Stimulated activated CD8-positive, alpha-beta memory T cell treated with anti-CD3 and anti-CD28 coated beads, Interleukin-15, amount 100 ng/mL, for 1 hour (primary cell): Measurements from ENCODE around the gene UPF1.
"Not testable (repeated sequence)": the region's sequence is repeated elsewhere in the genome, so short reads cannot be mapped to it uniquely, and the experiment has no call there.

Experiments
- DNase-seq: peaks from one replicate; pipeline ENCODE4 v3.0.0-alpha.2; 2020; ENCODE audit warnings: low read depth

Gene UPF1

DNA sequence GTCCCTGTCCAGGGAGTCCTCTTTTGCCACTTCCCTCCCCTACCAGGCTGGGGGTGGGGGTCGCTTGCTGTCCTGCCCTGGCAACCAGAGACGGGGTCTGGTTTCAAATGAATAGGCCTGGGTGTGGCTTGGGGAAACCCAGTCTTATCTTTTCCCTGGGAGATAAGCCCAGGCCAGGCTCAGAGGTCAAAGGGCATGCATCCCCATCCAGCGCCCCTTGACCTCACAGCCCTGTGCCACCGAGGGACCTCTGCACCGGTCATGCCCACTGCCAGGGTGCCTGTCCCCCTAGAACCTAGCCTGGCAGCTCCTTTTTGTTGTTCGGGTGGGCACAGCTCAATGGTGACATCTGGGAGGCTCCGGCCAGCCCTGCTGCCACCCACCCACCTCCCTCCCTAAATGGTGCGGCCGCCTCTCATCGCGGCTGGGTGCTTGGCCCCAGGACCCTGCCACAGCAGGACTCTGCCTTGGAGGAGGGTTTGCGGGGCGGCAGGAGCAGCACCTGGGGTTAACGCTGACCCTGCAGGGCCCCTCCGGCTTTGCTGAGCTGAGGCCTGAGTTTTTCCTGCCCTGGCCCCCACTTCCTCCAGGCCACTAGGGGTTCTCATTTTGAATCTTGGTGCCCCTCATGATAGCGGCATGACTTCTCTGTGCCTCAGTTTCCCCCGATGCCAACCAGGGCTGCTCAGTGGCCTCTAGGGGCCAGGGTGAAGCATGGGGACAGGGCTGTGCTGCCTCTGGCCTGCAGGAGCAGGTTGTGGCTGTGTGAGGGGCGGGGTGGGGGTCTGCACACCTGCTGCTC is 67.0 kb downstream of the UPF1 start:
- DNase-seq = no peak

DNA sequence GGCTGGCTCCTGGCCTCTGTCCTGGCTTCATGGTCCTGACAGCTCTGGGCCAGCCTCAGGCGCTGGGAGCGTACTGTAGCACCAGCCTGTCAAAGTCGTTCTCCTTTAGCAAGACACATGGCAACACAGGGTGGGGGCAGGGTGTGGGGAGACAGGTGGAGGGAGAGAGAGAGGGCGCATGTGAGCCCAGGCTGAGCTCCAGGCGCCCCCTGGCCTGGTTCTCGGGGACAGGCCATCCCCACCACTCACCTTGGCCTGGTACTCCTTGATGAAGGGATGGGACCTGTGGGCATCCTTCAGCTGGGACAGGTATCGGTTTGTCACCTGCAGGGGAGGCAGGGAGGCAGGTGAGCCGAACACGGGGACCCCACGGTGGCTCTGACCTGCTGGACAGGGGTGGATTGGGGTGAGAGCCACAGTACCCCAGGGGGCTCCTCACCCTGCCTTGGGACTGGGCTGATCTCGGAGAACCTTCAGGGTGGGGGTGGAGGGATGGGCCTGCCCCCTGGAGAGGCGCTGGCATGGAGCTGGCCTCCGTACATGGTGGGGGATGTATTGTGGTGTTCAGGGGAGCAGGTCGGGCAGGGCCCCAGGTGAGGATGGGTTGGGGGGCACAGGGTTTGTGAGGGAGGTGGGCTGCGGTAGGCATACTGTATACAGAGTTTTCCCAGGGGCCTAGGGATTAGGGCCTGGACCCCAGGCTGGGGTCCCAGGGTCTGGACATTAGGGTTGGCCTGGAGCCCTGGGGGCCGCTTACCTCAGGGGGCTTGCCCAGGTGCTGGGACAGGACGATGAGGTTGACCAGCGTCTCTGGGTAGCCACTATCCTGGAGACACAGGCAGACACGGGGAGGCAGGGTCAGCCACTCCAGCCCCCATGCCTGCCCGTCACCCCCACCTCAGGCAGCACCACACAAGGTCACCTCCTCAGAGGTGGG is 68.1 kb downstream of the UPF1 start:
- no peak for DNase-seq

DNA sequence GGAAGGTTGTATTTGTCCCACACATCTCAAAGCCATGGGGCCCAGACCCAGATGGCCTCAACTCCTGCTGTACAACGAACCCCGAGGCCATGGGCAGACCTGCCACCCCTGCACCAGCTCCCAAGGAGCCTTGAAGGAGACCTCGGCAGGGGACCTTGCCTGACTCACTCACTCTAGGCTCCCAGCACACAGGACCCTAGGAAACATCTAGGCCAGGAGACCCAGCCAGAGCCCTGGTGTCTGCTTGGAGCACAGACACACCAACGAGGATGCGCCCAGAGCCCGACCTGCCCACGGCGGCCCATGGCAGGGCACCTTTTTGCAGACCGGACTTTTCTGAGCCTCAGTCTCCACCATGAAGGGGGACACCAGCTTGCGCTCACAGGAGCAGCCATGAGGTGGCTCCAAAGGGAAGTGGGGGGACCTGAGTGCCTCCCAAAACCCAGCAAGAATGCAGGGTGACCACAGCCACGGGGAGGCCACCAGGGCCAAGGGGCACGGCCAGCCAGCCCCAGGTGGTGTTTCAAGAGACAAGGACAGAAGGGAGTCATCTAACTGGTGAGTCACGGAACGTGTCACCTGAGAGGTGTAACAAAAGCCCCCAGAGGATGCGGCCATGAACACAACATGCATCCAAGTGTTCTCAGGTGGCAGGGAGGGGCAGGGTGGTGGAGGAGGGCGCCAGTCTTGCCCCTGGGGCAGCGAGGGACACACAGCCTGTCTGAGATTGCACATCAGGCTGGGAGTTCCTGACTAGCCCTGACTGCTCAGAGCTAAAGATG is 69.1 kb downstream of the UPF1 start:
- no peak for DNase-seq

- no peak for DNase-seq
These were observed 69.7 kb downstream of the UPF1 start for GRCh38 chr19:18901491-18901890.

DNA sequence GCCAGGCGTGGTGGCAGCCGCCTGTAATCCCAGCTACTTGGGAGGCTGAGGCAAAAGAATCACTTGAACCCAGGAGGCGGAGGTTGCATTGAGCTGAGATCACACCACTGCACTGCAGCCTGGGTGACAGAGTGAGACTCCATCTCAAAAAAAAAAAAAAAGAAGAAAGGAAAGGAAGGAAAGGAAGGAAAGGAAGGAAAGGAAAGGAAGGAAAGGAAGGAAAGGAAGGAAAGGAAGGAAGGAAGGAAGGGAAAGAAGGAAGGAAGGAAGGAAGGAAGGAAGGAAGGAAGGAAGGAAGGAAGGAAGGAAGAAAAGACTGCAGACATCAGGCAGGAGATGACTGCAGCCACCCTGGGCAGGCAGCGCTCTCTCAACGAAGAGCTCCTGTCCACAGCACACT is 70.8 kb downstream of the UPF1 start:
- not testable (repeated sequence) for DNase-seq

DNA sequence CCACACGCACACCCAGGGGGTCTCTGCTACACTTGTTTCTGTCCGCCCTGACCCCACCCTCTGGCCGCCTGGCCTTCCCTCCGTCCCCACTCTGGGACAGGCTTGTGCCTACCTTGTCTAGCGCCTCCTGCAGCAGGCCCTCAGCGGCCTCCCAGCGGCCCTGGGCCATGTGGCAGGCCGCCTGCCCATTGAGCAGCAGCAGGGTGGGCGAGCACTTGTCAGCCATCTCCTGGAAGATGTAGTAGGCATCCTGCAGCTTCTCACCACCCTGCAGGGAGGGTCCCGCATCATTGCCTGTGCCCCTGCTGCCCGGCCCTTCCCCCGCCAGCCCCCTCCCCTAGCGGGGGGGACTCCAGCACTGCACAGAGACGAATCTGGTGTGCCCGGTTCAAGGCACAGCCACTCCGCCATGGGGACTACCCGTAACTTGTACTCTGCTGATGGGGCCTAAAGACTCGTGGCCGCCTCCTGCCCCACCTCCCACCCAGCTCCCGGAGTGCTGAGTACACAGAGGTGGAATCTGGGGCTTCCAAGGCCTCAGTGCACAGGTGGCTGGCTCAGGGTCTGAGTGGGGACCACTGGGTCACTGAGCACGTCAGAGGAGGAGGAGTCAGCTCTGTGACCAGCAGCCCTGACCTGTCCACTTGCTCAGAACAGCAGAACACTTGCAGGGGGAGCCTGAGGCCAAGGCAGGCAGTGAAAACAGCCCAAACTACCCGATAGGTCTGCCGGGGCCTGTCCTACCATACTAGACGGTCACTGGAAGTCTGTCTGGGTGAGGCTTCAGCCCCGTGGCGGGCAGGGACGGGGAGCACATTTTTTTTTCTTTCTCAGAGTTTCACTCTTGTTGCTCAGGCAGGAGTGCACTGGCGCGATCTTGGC is 71.6 kb downstream of the UPF1 start:
- DNase-seq = no peak

- DNase-seq = no peak
These were observed 72.7 kb downstream of the UPF1 start for GRCh38 chr19:18904334-18905057.

GRCh38 chr19:18905058-18905456 is 73.3 kb downstream of the UPF1 start:
- DNase-seq = no peak

GRCh38 chr19:18905513-18906236 is 73.9 kb downstream of the UPF1 start:
- no peak for DNase-seq

DNA sequence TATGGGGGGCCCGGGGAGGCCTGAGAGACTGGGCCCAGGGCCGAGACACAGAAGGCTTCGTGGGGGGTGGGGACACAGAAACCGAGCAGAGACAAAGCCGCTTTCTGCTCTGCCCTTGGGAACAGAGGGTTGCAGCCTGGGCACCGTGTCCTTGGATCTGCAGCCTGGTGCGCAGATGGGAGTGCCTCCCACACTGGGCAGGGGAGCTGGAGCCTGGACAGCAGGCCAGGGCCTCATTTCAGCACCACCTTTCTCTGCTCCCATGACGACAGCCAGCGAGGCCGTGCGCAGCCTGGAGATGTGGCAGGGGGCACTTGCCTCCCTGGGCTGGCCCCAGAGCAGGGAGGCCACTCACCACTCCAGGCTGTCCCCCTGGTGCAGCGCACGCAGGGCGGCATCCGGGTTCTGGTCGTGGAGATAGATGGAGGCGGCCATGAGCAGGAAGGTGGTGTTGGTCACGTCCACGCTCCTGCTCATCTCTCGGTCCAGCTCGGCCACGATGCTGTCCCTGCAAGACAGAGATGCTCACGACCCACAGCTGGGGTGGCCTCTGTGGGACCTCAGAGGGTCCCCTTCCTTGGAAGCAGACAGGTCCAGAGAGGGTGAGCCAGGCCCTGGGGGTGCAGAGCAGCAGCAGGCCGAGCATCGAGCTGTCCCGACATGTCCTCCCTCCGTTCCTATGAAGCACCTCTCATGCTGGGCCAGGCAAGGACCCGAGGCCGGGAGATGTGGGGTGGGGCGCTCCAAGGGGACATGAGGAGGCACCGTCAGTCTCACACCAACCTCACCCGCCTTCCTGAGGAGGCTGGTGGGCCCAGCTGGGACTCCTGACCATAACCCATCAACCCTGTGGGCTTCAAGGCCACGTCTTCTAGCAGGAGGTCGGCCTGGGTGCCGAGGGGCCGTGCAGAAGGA is 75.1 kb downstream of the UPF1 start:
- DNase-seq = no peak

DNA sequence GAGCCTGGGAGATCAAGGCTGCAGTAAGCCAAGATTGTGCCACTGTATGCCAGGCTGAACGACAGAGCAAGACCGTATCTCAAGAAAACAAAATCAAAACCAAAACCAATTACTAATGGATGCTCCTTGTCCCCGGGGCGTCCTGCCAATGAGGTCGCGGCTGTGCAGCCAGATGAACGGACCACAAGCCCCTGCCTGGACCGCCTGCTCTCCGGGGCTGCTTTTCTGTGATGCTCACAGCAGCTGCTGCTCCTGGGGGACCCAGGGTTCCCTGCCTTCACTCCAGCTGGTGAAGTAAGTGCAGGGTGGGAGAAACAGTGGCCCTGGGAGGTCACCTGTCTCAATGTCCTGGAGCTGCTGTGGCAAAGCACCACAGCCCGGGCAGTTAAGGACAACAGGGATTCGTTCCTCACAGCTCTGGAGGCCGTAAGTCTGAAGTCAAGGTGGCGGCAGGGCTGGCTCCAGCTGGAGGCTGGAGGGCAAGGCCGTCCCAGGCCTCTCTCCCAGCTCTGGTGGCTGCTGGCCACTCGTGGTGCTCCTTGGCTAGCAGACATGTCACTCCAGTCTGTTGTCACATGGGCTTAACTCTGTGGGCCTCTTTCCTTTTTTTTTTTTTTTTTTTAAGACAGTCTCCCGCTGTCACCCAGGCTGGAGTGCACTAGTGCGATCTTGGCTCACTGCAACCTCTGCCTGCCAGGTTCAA is 77.3 kb downstream of the UPF1 start:
- DNase-seq = no peak

GRCh38 chr19:18910010-18910409 is 78.3 kb downstream of the UPF1 start:
- DNase-seq = no peak

- DNase-seq = no peak
These were observed 79.2 kb downstream of the UPF1 start for GRCh38 chr19:18910801-18911436.

- DNase-seq = no peak
These were observed 81.2 kb downstream of the UPF1 start for GRCh38 chr19:18912933-18913332.

GRCh38 chr19:18913466-18913865 is 81.7 kb downstream of the UPF1 start:
- DNase-seq = no peak

- DNase-seq = no peak
These were observed 83.9 kb downstream of the UPF1 start for GRCh38 chr19:18915639-18916038.

GRCh38 chr19:18917593-18917992 is 85.8 kb downstream of the UPF1 start:
- DNase-seq = not testable (repeated sequence)
